Gastroesophageal sphincter (tissue), 3 donors: Measurements from ENCODE around the gene SENP2.

Experiments used
- POLR2A ChIP-seq, 2 donors: fragments of 450-650 bp; IDR thresholded peaks; one replicate each; pipeline ENCODE4 v1.6.1; 2017; ENCODE audit warnings: antibody characterized with exemption in 2 of 2, mild to moderate bottlenecking in 2 of 2, moderate library complexity in 1 of 2
- TF ChIP-seq, protein P1 (sequence below), 4 experiments: fragments of 200-600 bp in 2 of 4; fragments of 450-650 bp in 2 of 4; sonication (generic) in 1 of 4; IDR thresholded peaks; one replicate each; pipeline ENCODE4 v1.5.1; 2017 to 2019; ENCODE audit warnings: antibody characterized with exemption in 4 of 4, mild to moderate bottlenecking in 2 of 4, moderate library complexity in 2 of 4

DNA sequence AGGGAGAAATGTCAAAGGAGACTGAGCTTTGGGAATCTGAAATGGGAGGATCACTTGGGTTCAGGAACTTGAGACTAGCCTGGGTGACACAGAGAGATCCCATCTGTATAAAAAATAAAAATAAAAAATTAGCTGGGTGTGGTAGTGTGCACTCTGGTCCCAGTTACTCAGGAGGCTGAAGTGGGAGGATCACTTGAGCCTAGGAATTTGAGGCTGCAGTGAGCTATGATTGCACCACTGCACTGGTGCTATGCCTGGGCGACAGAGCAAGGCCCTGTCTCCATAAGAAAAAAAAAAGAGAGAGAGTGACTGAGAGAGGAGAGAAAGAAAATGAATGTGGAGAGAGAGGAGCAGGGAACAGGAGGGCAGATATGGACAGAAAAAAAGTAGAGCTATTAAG lies 72.8 kb downstream of the SENP2 start:
- TF ChIP-seq, protein P1, sequence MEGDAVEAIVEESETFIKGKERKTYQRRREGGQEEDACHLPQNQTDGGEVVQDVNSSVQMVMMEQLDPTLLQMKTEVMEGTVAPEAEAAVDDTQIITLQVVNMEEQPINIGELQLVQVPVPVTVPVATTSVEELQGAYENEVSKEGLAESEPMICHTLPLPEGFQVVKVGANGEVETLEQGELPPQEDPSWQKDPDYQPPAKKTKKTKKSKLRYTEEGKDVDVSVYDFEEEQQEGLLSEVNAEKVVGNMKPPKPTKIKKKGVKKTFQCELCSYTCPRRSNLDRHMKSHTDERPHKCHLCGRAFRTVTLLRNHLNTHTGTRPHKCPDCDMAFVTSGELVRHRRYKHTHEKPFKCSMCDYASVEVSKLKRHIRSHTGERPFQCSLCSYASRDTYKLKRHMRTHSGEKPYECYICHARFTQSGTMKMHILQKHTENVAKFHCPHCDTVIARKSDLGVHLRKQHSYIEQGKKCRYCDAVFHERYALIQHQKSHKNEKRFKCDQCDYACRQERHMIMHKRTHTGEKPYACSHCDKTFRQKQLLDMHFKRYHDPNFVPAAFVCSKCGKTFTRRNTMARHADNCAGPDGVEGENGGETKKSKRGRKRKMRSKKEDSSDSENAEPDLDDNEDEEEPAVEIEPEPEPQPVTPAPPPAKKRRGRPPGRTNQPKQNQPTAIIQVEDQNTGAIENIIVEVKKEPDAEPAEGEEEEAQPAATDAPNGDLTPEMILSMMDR (IDR thresholded peaks at IDR 0.05): no peak
- TF ChIP-seq POLR2A (IDR thresholded peaks at IDR 0.05): no peak
